ENCODE results near the gene ST14.
"Not testable (repeated sequence)": the region's sequence is repeated elsewhere in the genome, so short reads cannot be mapped to it uniquely, and the experiment has no call there.

The ST14 gene

DNA sequence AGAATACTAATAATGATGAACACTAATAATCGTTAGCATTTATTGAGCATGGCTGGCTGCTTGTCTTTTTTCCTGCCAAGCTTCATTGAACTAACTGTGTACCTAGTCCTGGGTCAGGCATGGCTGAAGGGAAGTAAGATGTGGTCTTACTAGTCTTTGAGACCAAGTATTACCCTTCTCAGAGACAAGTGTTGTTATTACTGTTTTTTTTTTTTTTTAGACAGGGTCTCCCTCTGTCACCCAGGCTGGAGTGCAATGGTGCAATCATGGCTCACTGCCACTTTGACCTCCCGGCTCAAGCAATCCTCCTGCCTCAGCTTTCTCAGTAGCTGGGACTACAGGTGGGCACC lies 4.6 kb downstream of the ST14 start:
- DNase-seq (ENCODE audit: low read depth), result no peak

DNA sequence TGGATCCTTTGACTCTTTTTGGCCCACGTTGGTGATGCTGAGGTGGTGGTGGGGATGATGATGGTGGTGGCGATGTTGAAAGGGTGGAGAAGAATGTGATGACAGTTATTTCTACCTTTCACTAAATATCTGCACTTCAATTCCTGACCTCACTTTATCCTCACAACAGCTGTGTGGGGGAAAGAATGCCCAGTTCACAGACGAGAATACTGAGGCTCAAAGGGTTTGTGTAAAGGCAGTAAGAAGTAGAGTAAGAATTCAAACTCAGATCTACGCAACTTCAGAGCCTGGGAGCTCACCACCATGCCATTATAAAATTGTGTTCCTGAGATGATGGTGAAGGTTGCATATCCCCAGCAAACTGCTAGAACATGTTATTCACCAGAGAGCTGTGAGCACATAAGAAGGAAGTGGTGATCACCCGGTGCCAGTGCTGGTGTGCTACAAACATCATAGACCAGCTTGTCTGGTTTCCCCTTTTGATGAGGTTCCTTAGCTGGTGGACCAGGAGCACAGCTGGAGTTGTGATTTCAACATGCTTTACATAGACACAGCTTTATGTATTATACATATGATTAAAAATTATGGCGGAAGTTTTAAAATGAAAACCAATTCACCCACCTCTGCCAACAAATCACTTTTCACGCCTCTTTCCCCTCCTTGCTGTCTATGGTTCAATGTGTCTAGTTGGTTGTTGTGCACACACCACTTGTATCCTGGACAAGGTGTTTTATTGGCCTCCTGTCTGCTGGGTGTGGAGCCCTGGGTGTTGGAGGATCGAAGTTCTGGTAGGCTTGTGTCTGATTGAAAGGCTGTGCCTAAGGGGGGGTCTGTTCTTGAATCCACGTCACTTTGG lies 6.2 kb downstream of the ST14 start:
- DNase-seq (ENCODE audit: low read depth), result no peak

DNA sequence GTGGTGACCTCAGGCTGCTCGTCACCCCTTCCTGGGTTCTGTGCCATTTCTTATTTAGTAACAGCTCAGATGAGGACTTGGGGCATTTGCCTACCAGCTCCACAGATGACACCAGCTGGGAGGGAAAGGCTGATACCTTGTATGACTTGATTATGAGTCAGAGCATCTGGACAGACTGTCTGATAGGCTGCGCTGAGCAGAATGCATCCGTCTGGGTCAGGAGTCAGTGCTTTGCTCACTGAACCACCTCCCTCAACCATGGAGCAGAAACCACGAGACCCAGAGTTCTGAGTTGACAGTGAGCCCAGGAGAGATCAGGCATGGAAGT lies 6.8 kb downstream of the ST14 start:
- peak; percentile 89 for DNase-seq (ENCODE audit: low read depth)

- DNase-seq (ENCODE audit: low read depth), result no peak
Observed at GRCh38 chr11:130167146-130167545, 7.6 kb downstream of the ST14 start.

DNA sequence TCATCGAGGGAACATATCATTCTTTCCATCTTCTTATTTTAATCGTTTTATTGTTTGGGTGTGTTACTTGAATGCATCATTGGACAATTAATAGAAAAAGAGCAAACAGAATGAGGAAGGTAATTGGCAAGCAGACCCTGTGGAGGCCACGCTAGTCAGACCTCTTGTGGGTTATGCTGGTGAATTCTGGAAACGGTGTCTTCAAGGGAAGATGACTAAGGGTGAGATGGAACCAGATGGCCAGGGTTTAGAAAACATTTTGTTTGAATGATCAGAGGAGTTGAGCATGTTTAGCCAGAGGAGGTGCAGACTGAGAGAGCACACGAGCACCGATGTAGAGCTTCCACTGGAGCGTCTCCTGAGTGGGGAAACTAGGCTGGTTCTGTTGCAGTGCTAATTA lies 8.5 kb downstream of the ST14 start:
- DNase-seq (ENCODE audit: low read depth), result no peak

DNA sequence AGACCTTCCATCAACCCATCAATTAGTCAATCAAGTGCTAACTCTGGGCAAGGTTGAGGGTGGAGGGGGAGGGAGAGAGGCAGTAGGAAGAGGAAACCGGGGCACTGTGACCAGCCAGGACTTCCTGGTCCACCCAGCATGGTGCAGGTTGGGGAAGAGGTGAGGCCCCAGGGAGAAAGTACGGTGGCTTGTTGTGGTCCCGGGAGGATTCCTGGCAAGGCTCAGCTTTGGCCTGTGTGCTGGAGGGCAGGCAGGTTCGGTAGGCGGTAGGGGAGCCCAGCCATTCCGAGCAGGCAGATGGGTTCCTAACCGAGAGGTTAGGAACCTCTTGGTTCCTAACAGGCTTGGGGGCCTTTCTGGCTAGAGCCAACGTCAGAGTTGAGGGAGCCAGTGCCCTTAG lies 10.8 kb downstream of the ST14 start:
- DNase-seq (ENCODE audit: low read depth), result no peak

DNA sequence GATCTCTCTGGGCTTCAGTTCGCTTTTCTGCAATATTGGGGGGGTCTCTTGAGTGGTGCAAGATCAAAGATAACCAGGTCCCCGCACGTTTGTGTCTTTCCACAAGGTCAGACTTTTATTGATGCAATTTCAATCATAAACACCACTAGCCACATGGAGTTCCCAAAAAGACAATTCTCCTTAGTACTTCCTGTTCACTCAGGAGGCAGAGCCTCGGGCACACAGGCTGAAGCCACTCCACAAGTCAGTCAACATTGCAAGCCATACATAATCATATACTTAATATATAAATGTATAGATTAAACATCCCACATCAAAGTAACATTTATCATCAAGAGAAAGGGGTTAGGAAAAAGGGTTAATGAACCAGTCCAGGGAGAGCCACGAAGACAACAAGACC lies 12.0 kb downstream of the ST14 start:
- DNase-seq (ENCODE audit: low read depth), result no peak

- DNase-seq (ENCODE audit: low read depth), result not testable (repeated sequence)
Observed at GRCh38 chr11:130172001-130172400, 12.4 kb downstream of the ST14 start.

DNA sequence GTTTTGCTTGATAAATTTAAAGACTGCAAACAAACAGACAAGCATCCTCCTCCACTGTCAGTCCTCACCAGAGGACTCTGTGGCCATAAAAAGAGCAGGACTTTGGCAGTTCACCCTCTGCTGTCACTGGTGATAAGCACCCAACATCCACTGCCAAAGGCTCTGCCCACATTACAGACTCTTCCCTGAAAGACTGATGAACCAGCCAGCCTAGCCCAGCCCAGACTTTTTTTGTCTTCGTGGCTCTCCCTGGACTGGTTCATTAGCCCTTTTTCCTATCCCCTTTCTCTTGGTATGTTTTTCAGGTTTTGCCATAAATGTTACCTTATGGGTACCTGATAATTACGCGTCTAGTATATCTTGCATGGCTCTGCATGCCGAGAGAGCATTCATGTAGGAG lies 15.1 kb downstream of the ST14 start:
- no peak for DNase-seq (ENCODE audit: low read depth)

DNA sequence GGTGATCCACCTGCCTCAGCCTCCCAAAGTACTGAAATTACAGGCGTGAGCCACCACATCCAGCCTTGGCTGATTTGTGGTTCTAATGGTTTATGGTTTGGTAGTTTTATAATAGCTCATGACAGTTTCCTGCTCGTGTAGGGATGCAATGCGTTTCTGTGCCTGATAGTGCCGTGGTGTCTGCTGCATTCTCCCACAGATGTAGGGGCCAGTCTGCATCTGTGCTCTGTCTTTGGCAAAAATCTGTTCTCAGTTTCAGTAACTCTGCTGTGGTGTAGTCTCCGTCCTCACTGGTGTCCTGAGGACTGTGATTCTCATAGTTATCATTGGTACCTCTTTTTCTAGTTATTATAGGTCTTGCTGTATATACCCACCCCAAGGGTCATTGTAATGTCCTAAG lies 16.3 kb downstream of the ST14 start:
- DNase-seq (ENCODE audit: low read depth), result no peak

GRCh38 chr11:130177782-130178181 lies 18.2 kb downstream of the ST14 start:
- no peak for DNase-seq (ENCODE audit: low read depth)

DNA sequence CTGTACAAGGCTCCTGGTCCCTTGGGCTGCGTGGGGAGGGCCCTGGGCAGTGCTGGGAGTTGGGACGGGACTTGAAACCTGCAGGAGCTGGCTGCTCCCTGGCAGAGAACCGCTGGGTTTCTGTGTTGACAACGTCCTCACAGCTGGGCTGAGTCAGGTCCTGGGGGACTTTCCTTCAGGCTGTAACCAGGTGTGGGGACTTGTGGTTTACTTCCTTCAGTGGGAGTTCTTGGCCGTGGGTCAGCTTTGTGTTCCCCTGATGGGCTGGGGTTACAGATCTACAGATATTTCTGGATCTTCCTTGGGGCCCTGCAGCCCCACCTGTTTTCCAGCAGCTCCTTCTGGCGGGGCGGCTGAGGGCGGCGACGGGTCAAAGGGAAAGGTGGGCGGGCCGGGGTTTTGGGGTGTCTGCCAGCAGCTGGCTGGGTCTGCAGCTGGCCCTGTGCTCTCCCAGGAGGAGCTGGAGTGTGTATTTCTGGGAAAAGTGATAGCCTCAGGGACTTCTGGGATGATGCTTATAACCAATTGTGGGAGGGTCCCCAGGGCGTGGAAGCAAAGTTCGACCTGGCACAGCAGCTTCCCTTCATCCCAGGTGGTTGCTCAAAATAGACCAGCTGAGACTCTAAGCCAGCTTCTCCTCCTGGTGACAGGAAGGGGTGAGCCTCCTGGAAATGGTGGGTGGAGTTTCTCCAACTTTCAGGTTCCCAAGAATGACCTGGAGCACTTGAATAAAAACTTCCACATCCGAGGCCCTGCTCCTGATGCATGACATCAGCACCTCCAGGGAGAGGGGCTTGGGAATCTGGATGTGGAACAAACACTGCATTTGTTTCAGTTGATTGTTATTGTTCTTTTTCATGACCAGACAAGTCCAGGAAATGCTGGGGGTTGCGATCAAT lies 19.1 kb downstream of the ST14 start:
- no peak for DNase-seq (ENCODE audit: low read depth)

DNA sequence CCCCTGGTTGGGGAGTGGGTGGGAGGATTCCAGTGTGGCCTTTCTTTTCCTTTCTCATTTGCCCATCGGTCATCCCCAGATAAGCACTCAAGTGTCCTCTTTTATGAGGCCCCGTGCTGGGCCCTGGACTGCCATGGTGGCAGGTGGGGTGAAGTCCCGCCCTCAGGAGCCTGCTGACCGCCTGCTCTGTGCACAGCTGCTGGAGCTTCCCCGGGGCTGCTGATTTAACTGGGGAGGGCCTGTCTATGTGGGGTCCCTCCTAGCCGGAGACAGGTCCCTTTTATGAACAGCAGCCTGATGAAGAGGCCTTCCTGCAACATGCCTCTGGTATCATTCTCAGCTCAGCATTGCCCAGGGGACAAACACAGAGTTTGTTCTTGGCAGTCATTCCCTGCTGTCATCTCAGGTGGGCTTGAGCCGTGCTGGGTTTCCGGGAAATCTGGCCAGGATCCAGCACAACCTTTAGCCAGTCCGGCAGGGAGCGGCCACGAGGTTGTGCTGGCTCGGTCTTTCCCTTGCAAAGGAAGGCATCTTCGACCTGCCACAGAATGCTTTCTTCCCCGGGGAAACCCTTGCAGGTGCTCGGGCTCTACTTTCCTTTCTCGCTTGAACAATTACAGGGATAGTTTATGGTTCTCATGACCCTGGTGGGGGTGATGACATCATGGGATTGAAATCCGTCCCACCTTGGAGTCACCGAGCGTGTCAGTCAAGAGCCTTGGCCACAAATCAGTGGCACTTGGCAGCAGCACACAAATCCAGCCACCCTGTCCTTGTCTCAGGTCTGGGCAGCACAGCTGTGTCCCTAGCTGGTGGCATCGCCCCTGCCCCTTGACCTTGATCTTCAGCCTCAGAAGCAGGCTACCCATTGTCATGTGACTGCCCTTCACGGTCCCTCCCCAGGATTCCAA lies 20.1 kb downstream of the ST14 start:
- DNase-seq (ENCODE audit: low read depth), result no peak

DNA sequence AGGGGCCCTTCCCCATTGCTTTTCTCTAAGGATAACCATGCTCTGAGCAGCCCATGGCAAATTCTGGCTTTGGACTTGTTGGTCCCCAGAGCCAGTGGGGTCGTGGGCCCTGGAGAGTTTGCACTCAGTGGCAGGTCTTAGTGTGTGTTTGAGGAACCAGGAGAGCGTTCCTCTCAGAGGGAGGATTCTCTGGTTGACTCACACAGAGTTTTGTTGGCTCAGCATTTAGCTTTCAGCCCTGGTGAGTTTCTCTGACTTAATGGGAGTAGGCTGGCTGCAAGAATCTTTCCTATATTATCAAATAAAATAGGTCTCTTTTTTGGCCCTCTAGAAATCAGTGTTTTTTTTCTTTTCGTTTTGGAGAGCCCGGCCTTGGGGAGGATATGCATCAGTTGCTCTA lies 20.9 kb downstream of the ST14 start:
- peak; percentile 46 for DNase-seq (ENCODE audit: low read depth)

DNA sequence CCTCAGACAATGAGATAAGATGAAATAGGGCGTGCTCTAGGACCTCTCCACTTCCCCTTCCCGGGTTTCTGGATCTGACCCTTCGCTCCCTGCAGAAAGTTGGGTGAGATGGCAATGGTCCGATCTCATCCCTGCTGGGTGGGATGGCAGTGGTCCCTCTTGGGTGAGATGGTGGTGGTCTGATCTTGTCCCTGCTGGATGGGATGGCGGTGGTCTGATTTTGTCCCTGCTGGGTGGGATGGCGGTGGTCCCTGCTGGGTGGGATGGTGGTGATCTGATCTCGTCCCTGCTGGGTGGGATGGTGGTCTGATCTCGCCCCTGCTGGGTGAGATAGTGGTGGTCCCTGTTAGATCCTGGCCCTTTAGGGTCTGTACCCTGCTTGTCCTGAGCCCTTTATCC lies 21.3 kb downstream of the ST14 start:
- no peak for DNase-seq (ENCODE audit: low read depth)

DNA sequence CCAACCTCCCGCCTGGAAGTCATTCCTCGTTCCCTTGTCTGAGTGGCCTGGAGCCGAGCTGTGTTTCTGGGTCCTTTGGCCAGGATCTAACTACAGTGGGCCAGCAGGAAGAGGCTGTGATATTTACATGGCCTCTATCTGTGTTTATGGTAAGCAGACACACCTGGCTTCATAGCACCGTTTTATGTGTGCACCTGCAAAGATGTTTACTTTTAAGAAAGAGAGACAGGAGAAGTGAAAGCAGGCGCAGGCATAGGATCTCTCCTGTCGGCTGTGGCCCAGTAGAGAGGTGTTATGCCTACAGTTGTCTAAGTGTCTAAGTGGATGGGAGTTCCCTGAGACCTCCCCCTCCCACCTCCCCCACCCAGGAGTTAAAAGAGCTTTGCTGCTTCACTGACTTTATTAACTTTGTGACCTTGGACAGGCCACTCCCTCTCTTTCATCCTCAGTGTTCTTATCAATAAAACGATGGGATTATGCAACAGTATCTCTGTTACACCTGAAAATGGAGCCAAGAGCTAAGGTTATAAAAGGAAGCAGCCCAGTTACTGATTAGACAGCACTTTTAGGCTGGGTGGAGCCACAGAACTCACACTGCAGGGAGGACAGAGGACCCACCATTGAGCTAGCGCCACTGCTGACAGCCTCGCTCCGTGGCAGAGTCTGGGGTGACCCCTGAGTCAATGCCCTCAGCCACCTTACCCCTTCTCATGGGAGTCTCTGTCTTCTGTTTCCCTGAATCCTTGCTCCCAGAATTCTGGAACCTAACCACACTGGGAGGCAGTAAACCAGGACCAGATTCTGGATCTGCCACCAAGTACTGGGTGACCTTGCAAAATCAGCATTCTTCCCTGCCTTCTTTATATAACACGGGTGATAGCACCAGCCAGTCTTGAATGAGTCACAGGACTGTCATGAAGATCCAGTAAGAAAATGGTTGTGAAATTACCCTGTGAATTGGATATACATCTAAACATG lies 22.0 kb downstream of the ST14 start:
- peak; percentile 69 for DNase-seq (ENCODE audit: low read depth)

DNA sequence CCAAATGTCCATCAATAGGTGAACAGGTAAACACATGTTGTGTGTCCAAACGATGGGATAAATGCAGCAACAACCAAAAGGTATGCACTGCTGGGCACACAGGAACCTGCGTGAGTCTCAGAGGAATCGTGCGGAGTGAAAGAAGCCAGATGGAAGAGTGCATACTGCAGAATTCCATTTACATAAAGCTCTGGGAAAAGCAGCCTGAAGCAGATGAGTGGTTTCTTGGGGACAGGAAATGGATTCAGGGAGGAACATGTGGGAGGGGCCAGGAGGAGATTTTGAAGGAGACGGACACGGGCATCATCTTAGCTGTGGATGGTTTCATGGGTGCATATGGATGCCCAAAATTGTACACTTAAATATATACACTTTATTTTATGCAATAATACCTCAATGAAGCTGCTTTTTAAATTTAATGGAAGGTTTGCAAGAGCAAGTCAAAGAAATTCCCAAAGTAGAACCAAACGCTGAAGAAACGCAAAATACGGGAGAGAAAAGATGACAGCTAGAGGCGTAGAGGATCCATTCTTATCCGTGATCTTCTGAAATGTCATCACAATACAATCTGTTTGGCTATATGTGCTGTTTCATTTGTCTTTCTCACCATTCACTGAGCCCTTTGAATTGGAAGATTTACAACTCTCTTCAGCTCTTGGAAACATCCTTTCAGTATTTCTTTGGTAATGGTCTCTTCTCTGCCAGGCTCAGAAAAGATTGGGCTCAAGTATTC lies 24.5 kb downstream of the ST14 start:
- no peak for DNase-seq (ENCODE audit: low read depth)

DNA sequence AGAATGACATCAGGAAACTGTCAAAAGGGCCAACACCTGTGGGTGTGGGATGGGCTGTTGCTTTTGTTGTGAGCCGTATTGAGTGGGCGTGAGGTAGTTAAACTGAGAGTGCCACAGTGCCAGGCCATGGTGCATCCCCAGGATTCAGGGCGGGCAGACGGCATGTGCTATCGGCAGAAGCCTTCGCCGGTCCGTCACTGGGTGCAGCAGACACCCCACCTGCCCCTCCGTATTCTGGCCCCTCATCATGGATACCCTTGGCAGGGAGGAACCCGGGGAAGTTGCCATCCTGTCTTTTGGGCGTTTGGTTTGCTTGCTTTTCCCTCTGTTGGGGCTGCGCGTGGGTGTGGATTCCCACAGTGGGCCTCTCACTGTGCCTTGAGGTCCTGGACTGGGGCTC lies 27.5 kb downstream of the ST14 start:
- no peak for DNase-seq (ENCODE audit: low read depth)

- DNase-seq (ENCODE audit: low read depth), result no peak
Observed at GRCh38 chr11:130188047-130188446, 28.5 kb downstream of the ST14 start.

GRCh38 chr11:130188585-130189347 lies 29.2 kb downstream of the ST14 start:
- DNase-seq (ENCODE audit: low read depth), result no peak
